HL-60 (cell line): ENCODE data around the gene DOHH.

Experiments
- DNase-seq, 2 experiments: peaks; one replicate each; pipeline ENCODE4 v3.0.0-alpha.2; 2010 to 2020; ENCODE audit warnings: low read depth in 1 of 2, low spot score in 1 of 2
- H3K27ac ChIP-seq: fragments of 250-450 bp; sonication (Bioruptor Pico); replicated peaks from 2 replicates; pipeline ENCODE4 v1.5.1; 2020; ENCODE audit warnings: mild to moderate bottlenecking, moderate library complexity
- H3K27me3 ChIP-seq: fragments of 250-450 bp; sonication (Bioruptor Pico); 2 replicates; pipeline ENCODE4 v1.5.1; 2021; ENCODE audit warnings: mild to moderate bottlenecking, moderate library complexity; ENCODE audit not compliant: insufficient read depth, poor library complexity, severe bottlenecking
- H3K4me3 ChIP-seq: replicated peaks from 2 replicates; pipeline ENCODE4 v1.5.1; 2011; ENCODE audit warnings: mild to moderate bottlenecking, control low read depth, low read length; ENCODE audit not compliant: insufficient read depth
- CTCF ChIP-seq: IDR thresholded peaks from one replicate; pipeline ENCODE4 v1.5.1; 2011; ENCODE audit warnings: low read length, control low read depth, inconsistent platforms; ENCODE audit not compliant: insufficient read depth
- GABPA ChIP-seq: IDR thresholded peaks from 2 replicates; pipeline ENCODE4 v1.6.1; 2012; ENCODE audit warnings: low read depth
- POLR2AphosphoS5 ChIP-seq: IDR thresholded peaks from 2 replicates; pipeline ENCODE4 v1.6.1; 2012; ENCODE audit warnings: low read depth
- REST ChIP-seq: IDR thresholded peaks from 2 replicates; pipeline ENCODE4 v1.6.1; 2012; ENCODE audit warnings: low read depth; ENCODE audit not compliant: insufficient replicate concordance
- SPI1 ChIP-seq: IDR thresholded peaks from 2 replicates; pipeline ENCODE4 v1.6.1; 2012; ENCODE audit warnings: low read depth, mild to moderate bottlenecking, borderline replicate concordance

The DOHH gene

GRCh38 chr19:3441986-3442329 lies 58.5 kb downstream of the DOHH start:
- H3K27me3 ChIP-seq, result no peaks in the 10 kb centered on the region
- H3K4me3 ChIP-seq, result no peak overlapping the region
- DNase-seq, result no peak
- no peak for TF ChIP-seq CTCF
- no peak for TF ChIP-seq SPI1
- TF ChIP-seq POLR2AphosphoS5, result no peak
- TF ChIP-seq REST, result no peak
- no peak for TF ChIP-seq GABPA
- no peak overlapping the region for H3K27ac ChIP-seq

GRCh38 chr19:3441089-3441985 lies 59.1 kb downstream of the DOHH start:
- no peak overlapping the region for H3K27ac ChIP-seq
- H3K4me3 ChIP-seq, result no peak overlapping the region
- H3K27me3 ChIP-seq, result no peaks in the 10 kb centered on the region
- TF ChIP-seq CTCF (no peak), GABPA (no peak), SPI1 (no peak), REST (no peak), POLR2AphosphoS5 (no peak)
- no peak for DNase-seq
